RPMI7951 (cell line): ENCODE measurements around the gene TWF1. TPM values are rescaled to one million over a fixed set of nuclear protein-coding genes. Genes with fewer than 3 reads are reported as not detected.

Source experiments
- DNase-seq: peaks from one replicate; pipeline ENCODE4 v3.0.0-alpha.2; 2012; ENCODE audit warnings: low read depth
- total RNA-seq: library from RNA; depleted of rRNA; stranded (reverse); fragments of >200 nt; shearing (Covaris generic); gene quantifications from 2 replicates; pipeline ENCODE4 v1.2.3, GENCODE V29; 2014; rRNA removed

TWF1 gene
- total RNA-seq = 188 and 222 TPM in 2 replicates

DNA sequence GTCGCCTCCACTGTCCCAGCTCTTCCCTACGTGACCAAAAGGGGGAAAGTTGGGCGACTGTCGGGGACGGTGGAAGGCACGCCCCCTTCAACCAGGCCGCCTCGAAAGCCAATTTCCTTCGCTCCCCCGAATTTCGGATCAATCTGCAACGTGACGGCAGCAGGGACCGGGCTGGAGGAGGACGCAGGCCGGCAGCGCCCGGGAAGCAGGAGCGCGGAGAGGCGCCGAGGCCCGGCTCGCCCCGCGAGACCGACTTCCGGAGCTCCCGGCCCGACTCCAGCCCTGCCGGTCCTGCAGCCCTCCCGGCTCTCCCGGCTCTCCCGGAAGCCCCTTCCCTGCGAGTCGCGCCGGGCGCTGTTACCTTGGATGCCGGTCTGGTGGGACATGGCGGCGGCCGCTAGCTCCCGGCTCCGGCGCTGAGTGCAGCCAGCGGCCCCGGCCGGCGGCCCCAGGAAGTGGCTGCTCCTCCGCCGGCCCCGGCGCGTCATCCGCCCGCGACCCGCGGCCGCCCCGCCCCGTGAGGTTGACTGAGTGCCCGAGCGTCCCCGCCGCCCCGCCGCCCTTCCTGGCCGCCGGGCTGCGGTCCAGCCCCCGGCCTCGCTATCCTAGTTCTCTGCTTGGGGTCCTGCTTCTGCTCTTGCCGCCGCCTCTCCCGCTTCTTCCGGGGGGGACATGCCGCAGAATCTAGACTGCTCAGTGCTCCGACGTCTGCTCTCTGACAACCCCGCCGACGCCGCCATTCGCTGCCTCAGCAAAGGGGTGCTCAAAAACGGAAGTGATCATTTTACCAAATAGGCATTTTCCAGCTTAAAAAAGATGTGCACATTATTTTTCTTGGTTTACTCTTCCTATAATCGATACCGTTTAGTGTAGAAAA lies at the start of gene TWF1:
Gene TWF1, minus strand, starts transcription at position 458 of the 877 bp plus-strand sequence. Its CDS starts 72 bp downstream, at position 386.
- DNase-seq = peak; percentile 77

DNA sequence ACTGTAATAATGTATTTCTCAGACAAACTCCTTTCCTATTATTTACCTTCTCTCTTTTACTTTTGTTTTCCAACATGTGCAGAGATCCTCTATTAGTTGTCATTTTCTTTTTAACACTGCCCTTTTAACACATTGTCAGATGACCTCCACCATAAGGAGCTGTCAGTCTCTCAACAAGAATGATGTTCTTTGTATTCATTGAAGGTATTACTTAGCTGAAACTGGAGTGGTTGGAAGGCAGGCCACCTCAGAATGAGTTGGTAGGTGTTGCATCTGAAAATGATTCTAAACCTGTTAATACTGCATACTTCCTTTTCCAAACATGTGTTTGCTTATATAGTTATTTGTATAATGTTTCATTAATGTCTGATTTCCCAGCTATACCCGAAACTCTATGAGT lies 46.6 kb upstream of the TWF1 start:
- DNase-seq = no peak

- DNase-seq = peak; percentile 5
These were observed 42.7 kb upstream of the TWF1 start for GRCh38 chr12:43848786-43849185.

DNA sequence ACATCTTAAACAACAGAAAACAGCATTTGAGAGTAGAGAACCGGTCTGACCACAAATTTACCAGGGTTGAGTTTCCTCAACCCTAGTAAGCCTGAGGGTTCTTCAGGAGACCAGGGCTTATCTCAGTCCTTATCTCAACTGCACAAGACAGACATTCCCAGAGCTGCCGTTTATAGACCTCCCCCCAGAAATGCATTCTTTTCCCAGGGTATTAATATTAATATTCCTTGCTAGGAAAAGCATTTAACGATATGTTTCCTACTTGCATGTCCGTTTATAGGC lies 42.0 kb upstream of the TWF1 start:
- peak; percentile 11 for DNase-seq

- peak; percentile 88 for DNase-seq
These were observed 41.5 kb upstream of the TWF1 start for GRCh38 chr12:43847425-43848225.

GRCh38 chr12:43842259-43842658 lies 36.1 kb upstream of the TWF1 start:
- DNase-seq = no peak

DNA sequence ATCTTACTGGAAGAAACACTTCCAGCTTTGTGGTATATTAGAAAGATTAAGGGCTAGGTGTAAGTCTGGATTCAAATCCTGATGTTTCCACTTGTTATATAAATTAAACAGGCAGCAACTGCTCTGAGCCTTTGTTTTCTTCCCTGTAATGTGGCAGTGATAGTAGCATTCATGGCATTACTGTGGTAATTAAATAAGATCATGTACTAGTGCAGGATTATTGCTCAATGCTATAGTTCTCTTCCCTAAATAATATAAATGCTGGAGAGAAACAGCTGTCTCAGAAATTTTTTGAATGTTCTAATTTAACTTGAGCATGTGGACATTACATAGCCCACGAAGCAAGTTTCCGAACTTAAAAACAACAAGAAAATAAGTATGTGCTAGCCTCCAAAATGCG lies 35.1 kb upstream of the TWF1 start:
- no peak for DNase-seq

GRCh38 chr12:43840338-43840737 lies 34.2 kb upstream of the TWF1 start:
- DNase-seq = no peak

- peak; percentile 30 for DNase-seq
These were observed 30.4 kb upstream of the TWF1 start for GRCh38 chr12:43836475-43836989.

GRCh38 chr12:43835656-43836474 lies 29.7 kb upstream of the TWF1 start, which contains the start of gene TMEM117:
Gene TMEM117, plus strand, starts transcription at chr12:43836081.
- peak; percentile 67 for DNase-seq

DNA sequence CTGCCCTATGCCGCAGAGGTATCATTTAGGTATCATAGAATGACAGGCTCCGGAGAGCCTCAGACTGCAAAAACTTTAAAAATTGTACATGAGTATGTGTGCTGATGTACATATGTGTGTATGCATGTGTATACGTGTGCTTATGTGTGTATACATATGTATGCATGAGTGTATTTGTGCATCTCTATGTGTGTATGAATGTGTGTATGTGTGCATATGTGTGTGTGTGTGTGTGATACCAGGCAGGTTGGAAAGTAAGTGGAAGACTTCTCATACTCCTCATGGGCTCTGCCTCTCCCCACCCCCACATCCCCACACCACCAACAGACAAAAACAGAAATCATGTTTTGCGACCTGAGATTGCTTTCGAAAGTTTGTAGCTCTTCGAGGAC lies 29.1 kb upstream of the TWF1 start:
- DNase-seq = no peak

DNA sequence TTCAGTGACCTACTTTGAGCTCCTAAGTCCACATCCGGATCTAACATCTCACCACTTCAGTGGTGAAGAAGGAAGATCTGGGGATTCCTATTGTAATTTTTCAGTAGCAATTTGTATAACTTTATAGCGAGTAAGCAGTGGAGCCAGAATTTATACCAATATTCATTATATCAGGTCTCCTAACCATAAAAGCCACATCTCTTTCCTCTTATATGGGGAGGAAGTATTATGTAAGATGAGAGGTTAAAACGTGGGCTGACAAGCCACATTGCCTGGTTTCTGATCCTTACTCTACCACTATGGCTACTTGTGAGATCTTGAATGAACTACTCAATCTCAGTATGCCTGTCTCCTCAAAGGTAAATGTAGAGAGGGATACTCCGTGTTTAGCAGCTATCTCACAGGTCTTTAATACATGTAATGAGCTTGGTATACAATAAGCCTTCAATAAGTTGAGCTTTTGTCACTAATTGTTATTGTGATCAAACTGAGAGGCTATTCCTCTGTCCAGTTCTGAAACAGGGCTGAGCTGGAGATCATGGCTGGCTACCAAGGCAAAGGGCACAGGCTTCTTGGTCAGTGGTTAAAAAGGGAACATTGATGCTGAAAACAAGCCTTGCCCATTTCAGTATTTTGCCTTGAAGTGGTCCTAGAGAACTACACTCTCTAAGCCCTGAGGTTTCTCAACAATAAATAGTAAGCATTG lies 26.5 kb upstream of the TWF1 start:
- no peak for DNase-seq

GRCh38 chr12:43827093-43827492 lies 21.0 kb upstream of the TWF1 start:
- no peak for DNase-seq

- no peak for DNase-seq
These were observed 20.6 kb upstream of the TWF1 start for GRCh38 chr12:43826681-43827080.

DNA sequence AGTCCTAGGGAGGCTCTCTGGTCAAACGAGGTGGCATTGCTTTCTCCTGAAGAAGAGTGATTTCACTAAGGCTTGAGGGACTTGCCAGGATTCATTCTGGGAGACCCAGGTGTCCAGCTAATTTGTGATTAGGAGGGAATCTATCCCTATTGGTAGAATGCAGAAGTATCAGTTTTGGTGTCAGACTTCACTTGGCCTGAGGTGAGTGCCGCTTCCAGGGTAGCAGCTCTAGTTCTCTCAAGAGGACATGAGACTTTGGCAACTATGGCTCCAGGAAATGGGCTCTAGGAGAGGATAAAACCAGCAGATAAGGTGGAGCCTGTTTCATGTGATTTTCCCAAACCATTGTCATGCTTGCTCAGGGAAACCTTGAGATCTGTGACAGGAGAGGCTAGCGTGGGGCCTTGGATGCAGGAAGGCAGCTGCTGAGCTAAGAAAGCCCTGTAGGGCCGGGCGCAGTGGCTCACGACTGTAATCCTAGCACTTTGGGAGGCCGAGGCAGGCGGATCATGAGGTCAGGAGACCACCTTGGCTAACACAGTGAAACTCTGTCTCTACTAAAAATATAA lies 18.2 kb upstream of the TWF1 start:
- DNase-seq = no peak

DNA sequence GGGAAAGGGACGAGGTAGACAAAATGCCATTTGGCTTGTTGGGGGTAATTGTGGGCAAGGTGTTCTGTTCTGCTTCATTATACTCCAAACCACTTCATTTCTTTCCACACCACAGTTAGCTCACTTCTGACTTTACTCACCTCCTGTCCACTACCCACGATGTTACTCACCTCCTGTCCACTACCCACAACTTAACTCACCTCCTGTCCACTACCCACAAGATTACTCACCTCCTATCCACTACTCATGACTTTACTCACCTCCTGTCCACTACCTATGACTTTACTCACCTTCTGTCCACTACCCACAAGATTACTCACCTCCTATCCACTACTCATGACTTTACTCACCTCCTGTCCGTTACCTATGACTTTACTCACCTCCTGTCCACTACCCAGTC lies 10.1 kb upstream of the TWF1 start:
- peak; percentile 15 for DNase-seq

GRCh38 chr12:43815416-43815815 lies 9.3 kb upstream of the TWF1 start:
- no peak for DNase-seq

GRCh38 chr12:43812926-43813325 lies 6.8 kb upstream of the TWF1 start:
- peak; percentile 15 for DNase-seq

- DNase-seq = no peak
These were observed 5.9 kb upstream of the TWF1 start for GRCh38 chr12:43812057-43812456.

DNA sequence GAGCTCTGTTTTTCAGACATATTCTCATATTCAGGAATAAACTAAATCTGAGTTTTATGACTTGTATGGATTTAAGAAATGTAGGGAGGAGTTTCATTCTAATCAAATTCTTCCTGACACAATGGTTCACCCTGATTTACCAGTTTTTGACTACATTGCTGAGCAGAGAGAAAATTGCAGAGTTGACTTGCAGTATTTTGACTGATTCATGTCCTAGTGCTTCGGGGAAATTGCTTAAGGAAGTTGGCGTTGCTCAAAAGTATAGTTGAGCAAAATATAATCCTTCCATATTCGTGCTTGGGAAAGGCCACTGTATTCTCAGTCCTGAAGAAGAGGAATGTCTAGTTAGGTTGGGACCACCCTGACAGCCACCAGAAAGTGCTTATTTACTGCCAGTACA lies 1.3 kb upstream of the TWF1 start:
- DNase-seq = no peak

DNA sequence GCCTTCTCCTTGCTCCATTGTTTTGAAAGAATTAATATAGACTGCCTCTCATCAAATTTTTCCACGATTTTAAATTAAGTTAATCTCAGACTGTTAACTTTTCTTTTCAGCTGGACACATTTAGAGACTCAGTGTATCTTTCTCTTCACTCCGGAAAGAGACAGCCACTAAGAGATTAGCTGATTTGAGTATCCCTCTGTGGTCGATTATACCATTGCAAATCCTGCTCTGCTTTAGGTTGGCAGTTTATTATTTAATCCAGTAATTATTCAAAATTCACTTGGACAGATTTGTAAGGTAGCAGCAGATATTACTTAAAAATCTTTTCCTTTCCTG lies 588 bp upstream of the TWF1 start:
- peak; percentile 5 for DNase-seq
